SK-N-SH treated with all-trans-retinoic acid at 6 μM for 48 hours (cell line): ENCODE results near the gene OBP2A.

Experiments used
- ARNTL ChIP-seq: fragments of 450-650 bp; formaldehyde crosslinking; IDR thresholded peaks from 2 replicates; pipeline ENCODE4 v1.5.0; 2020; ENCODE audit warnings: low read depth, mild to moderate bottlenecking, moderate library complexity, borderline replicate concordance
- BACH2 ChIP-seq: fragments of 250-450 bp; sonication (Bioruptor Pico); IDR thresholded peaks from 2 replicates; pipeline ENCODE4 v1.9.0; 2021; ENCODE audit warnings: mild to moderate bottlenecking, borderline replicate concordance
- GLIS3 ChIP-seq: fragments of 250-450 bp; sonication (Bioruptor Pico); IDR thresholded peaks from 2 replicates; pipeline ENCODE4 v1.5.0; 2020; ENCODE audit warnings: mild to moderate bottlenecking, moderate library complexity
- ISL1 ChIP-seq: fragments of 250-450 bp; sonication (Bioruptor Pico); IDR thresholded peaks from 2 replicates; pipeline ENCODE4 v2.1.2; 2022; ENCODE audit warnings: mild to moderate bottlenecking, moderate library complexity
- PATZ1 ChIP-seq: fragments of 250-450 bp; sonication (Bioruptor Pico); IDR thresholded peaks from 2 replicates; pipeline ENCODE4 v1.8.0; 2020; ENCODE audit warnings: mild to moderate bottlenecking, moderate library complexity, borderline replicate concordance
- POU6F1 ChIP-seq: fragments of 250-450 bp; sonication (Bioruptor Pico); IDR thresholded peaks from 2 replicates; pipeline ENCODE4 v1.8.0; 2021; ENCODE audit warnings: low read depth, mild to moderate bottlenecking, moderate library complexity, borderline replicate concordance
- RARB ChIP-seq: fragments of 250-450 bp; sonication (Bioruptor Pico); IDR thresholded peaks from 2 replicates; pipeline ENCODE4 v1.8.0; 2021; ENCODE audit warnings: mild to moderate bottlenecking, moderate library complexity
- TCF4 ChIP-seq: fragments of 250-450 bp; sonication (Bioruptor Pico); IDR thresholded peaks from 2 replicates; pipeline ENCODE4 v1.8.0; 2021; ENCODE audit warnings: mild to moderate bottlenecking, moderate library complexity, borderline replicate concordance
- TOX ChIP-seq: fragments of 250-450 bp; sonication (Bioruptor Pico); IDR thresholded peaks from 2 replicates; pipeline ENCODE4 v1.8.0; 2021; ENCODE audit warnings: mild to moderate bottlenecking, moderate library complexity, borderline replicate concordance
- ZFP3 ChIP-seq: fragments of 250-450 bp; sonication (Bioruptor Pico); IDR thresholded peaks from 2 replicates; pipeline ENCODE4 v1.5.0; 2020; ENCODE audit warnings: mild to moderate bottlenecking, moderate library complexity
- ZFP30 ChIP-seq: fragments of 450-650 bp; formaldehyde crosslinking; IDR thresholded peaks from 2 replicates; pipeline ENCODE4 v1.5.0; 2022; ENCODE audit warnings: mild to moderate bottlenecking, moderate library complexity
- ZNF8 ChIP-seq: fragments of 450-650 bp; formaldehyde crosslinking; IDR thresholded peaks from 2 replicates; pipeline ENCODE4 v1.5.0; 2020; ENCODE audit warnings: mild to moderate bottlenecking, moderate library complexity
- TF ChIP-seq, protein P1 (sequence below): fragments of 250-450 bp; sonication (Bioruptor Pico); IDR thresholded peaks from 2 replicates; pipeline ENCODE4 v1.5.1; 2020; ENCODE audit warnings: low read depth, mild to moderate bottlenecking, moderate library complexity

DNA sequence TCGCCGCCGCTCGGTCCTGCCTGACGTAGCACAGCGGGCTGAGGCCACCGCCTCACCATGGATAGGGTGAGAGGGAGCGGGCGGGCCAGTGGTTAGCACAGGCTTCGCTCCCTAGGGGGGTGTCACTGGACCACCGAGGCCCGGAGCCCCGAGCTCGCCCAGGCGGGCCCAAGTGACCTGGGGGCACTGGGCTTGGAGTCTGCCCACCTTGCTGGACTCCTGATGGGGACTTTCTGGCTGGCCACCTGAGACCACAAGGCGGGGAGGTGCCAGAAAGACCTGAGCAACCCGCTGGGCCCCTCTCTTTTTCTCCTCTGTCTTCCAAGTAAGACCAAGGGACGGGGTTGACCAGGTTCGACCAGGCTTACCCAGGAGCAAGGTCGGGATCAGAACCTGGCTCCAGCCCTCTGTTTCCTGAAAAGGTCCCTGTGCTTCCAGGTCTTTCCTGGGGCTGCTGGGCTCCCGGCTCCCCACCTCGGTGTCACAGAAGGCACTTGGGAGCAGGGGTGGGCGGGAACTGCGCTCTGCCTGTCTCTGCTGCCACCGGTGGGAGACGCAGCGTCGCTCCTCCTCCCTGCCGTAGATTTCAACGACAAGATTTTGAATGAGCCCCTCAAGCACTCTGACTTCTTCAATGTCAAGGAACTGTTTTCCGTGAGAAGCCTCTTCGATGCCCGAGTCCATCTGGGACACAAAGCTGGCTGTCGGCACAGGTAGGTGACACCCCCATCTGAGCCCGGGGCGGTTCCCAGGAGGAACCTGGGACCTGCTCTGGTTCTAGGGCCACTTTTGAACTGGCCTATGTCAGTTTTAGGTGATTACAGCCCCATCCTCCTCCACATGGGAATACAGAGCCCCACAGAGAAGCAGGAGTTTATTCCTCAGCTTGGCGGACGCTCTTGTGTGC is 44.4 kb upstream of the OBP2A start:
- no peak for TF ChIP-seq ZFP3 (CRISPR knock-in tag)
- TF ChIP-seq, protein P1, sequence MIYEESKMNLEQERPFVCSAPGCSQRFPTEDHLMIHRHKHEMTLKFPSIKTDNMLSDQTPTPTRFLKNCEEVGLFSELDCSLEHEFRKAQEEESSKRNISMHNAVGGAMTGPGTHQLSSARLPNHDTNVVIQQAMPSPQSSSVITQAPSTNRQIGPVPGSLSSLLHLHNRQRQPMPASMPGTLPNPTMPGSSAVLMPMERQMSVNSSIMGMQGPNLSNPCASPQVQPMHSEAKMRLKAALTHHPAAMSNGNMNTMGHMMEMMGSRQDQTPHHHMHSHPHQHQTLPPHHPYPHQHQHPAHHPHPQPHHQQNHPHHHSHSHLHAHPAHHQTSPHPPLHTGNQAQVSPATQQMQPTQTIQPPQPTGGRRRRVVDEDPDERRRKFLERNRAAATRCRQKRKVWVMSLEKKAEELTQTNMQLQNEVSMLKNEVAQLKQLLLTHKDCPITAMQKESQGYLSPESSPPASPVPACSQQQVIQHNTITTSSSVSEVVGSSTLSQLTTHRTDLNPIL, result no peak
- no peak for TF ChIP-seq PATZ1 (CRISPR knock-in tag)
- no peak for TF ChIP-seq ZNF8 (CRISPR knock-in tag)
- no peak for TF ChIP-seq ZFP30
- TF ChIP-seq TCF4, result no peak
- no peak for TF ChIP-seq POU6F1 (CRISPR knock-in tag)
- TF ChIP-seq ISL1, result no peak
- no peak for TF ChIP-seq BACH2 (CRISPR knock-in tag)
- TF ChIP-seq ARNTL (CRISPR knock-in tag), result no peak
- no peak for TF ChIP-seq RARB
- no peak for TF ChIP-seq GLIS3 (CRISPR knock-in tag)
- TF ChIP-seq TOX, result no peak
